ENCODE results near the gene KMT5B. TPM values are rescaled to one million over a fixed set of nuclear protein-coding genes. Genes with fewer than 3 reads are reported as not detected.

KMT5B gene
- total RNA-seq, 1 experiment from 2014 or later, result 46.4 TPM

DNA sequence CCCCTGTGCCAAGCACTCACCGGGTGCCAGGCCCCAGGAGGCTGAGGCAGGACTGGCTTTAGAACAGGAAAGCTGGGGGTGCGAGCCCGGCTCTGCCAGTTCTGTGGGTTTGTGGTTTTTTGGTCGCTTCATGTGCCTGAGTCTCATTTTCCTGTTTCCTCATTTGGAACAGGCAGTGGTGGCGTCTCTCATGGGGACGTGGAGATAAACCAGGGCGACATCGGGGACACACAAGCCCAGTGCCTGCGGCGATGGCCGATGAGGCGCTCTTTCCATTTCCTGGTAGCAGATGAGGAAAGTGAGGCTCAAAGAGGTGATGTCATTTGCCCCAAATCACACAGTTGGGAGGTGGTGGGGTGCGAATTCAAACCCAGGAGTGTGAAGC is 71.1 kb downstream of the KMT5B start:
- CTCF ChIA-PET, result no interaction called here
- no TSS peak for BruUV-seq (replicated peaks)
- POLR2A ChIA-PET, result no interaction called here

DNA sequence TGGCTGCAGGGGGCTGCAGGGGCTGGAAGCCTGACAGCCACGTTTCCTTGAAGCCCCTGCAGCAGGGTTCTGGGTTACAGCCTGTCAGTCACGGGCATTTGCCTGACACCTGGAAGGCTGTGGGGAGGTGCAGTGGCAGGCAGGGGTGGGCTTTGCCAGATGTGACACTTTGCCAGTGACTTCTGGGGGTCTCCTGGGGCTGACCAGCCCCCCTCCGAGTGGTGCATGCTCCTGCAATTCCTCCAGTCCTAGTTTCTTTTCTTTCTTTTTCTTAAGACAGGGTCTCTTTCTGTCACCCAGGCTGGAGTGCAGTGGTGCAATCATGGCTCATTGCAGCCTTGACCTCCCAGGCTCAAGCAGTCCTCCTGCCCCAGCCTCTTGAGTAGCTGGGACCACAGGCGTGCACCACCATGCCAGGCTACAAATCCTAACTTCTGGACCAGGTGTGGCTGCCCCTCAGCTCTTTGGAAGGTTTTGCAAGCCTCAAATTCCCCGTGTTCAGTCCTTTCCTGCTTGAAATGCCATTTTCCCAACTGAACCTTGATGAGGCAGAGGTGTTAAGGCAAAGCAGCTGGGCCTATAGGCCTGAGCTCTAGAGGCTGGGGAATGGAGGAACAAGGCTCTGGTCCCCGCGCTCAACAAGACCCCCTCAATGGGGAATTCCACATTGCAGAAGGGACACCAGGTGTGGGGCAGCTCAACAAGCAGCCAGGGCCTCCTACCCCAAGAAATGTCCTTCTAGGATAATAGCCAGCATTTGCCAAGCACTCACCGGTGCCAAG is 71.7 kb downstream of the KMT5B start:
- Mint-ChIP-seq H3K27me3 (ENCODE audit: insufficient read depth, unreplicated experiment) (peaks cover 13% of the 10 kb centered on the region), H3K4me3 (ENCODE audit: unreplicated experiment) (no peak overlapping the region), H3K36me3 (ENCODE audit: insufficient read depth, unreplicated experiment) (peaks cover 7% of the 10 kb centered on the region), H3K9me3 (ENCODE audit: unreplicated experiment) (no peaks in the 10 kb centered on the region), H3K27ac (ENCODE audit: low read depth, unreplicated experiment) (no peak overlapping the region), H3K4me1 (ENCODE audit: insufficient read depth, unreplicated experiment) (peaks cover 14% of the 10 kb centered on the region)
- TF ChIP-seq, protein P1, sequence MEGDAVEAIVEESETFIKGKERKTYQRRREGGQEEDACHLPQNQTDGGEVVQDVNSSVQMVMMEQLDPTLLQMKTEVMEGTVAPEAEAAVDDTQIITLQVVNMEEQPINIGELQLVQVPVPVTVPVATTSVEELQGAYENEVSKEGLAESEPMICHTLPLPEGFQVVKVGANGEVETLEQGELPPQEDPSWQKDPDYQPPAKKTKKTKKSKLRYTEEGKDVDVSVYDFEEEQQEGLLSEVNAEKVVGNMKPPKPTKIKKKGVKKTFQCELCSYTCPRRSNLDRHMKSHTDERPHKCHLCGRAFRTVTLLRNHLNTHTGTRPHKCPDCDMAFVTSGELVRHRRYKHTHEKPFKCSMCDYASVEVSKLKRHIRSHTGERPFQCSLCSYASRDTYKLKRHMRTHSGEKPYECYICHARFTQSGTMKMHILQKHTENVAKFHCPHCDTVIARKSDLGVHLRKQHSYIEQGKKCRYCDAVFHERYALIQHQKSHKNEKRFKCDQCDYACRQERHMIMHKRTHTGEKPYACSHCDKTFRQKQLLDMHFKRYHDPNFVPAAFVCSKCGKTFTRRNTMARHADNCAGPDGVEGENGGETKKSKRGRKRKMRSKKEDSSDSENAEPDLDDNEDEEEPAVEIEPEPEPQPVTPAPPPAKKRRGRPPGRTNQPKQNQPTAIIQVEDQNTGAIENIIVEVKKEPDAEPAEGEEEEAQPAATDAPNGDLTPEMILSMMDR (IDR thresholded peaks at IDR 0.05; ENCODE audit: unreplicated experiment), result no peak
- no peak for DNase-seq (ENCODE audit: unreplicated experiment)
- intact Hi-C loops (cut with micrococcal nuclease), result no loop called here
- no TSS peak for BruUV-seq (replicated peaks)
- POLR2A ChIA-PET, result no interaction called here
- CTCF ChIA-PET, result no interaction called here

More for the DNA sequence above, 71.1 kb downstream of the KMT5B start:
- intact Hi-C loops (cut with micrococcal nuclease), result no loop called here
- Mint-ChIP-seq H3K9me3 (ENCODE audit: unreplicated experiment) (no peaks in the 10 kb centered on the region), H3K4me3 (ENCODE audit: unreplicated experiment) (no peak overlapping the region), H3K36me3 (ENCODE audit: insufficient read depth, unreplicated experiment) (peaks cover 7% of the 10 kb centered on the region), H3K27me3 (ENCODE audit: insufficient read depth, unreplicated experiment) (peaks cover 13% of the 10 kb centered on the region), H3K27ac (ENCODE audit: low read depth, unreplicated experiment) (no peak overlapping the region), H3K4me1 (ENCODE audit: insufficient read depth, unreplicated experiment) (peaks cover 19% of the 10 kb centered on the region)
- TF ChIP-seq, protein P1 (IDR thresholded peaks at IDR 0.05; ENCODE audit: unreplicated experiment), result no peak
- no peak for DNase-seq (ENCODE audit: unreplicated experiment)

DNA sequence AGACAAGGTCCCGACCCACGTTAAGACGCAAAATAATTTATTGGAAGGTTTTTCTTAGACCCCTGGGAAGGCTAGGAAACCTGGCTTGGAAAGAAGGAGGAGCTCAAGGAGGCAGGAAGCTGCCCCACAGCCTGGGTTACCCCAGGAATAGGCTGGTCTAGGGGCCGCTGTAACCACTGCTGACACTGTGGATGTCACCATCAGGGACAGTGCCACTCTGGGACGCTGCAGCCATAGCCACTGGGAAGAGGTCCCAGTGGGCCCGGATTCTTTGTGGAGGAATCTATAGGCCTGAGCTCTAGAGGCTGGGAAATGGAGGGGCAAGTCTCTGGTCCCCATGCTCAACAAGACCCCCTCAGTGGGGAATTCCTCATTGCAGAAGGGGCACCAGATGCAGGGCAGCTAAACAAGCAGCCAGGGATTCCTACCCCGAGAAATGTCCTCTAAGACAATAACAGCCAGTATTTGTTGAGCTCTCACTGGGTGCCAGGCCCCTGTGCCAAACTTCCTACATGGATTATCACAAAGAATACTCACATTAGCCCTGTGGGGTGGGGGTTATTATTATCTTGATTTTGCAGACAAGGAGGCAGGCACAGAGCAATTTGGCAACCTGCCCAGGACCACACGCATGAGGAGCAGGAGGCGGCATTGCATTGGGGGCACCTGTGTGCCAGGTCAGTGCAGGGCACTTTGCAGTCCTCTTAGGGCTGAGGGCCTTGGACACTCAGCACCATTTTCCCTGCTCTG is 72.4 kb downstream of the KMT5B start:
- ChIA-PET CTCF (no interaction called here), POLR2A (no interaction called here)
- no peak overlapping the region for H3K4me3 Mint-ChIP-seq (ENCODE audit: unreplicated experiment)
- peaks cover 13% of the 10 kb centered on the region for H3K27me3 Mint-ChIP-seq (ENCODE audit: insufficient read depth, unreplicated experiment)
- H3K36me3 Mint-ChIP-seq (ENCODE audit: insufficient read depth, unreplicated experiment), result peaks cover 7% of the 10 kb centered on the region
- H3K4me1 Mint-ChIP-seq (ENCODE audit: insufficient read depth, unreplicated experiment), result peaks cover 10% of the 10 kb centered on the region
- BruUV-seq (replicated peaks), result no TSS peak
- TF ChIP-seq, protein P1 (IDR thresholded peaks at IDR 0.05; ENCODE audit: unreplicated experiment), result no peak
- intact Hi-C loops (cut with micrococcal nuclease), result no loop called here
- no peak overlapping the region for H3K27ac Mint-ChIP-seq (ENCODE audit: low read depth, unreplicated experiment)
- H3K9me3 Mint-ChIP-seq (ENCODE audit: unreplicated experiment), result no peaks in the 10 kb centered on the region
- no peak for DNase-seq (ENCODE audit: unreplicated experiment)

DNA sequence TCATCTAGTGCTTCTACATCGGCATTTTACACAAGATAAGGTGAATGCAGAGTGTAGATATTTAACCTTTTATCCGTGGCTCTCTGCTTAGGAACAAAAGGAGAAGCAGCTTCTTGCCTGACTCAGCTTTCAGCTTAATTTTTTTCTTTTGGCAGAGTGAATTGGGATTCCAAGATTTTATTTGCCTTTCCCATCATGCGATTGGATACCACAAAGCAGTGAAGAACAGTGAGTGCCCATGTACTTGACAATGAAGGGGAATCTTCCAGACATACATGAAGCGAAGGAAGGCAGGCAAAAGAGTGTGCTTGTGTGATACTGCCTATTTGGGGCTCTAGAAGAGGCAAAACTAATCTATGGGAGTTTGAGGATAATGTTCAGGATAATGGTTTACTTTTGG is 74.9 kb downstream of the KMT5B start:
- TF ChIP-seq, protein P1 (IDR thresholded peaks at IDR 0.05; ENCODE audit: unreplicated experiment), result no peak
- ChIA-PET POLR2A (no interaction called here), CTCF (interaction anchor here (0.6 kb wide), 1 partner anchor 117 kb away, joined by 3 read pairs; no protein-coding TSS in a partner anchor)
- no peaks in the 10 kb centered on the region for H3K9me3 Mint-ChIP-seq (ENCODE audit: unreplicated experiment)
- H3K4me3 Mint-ChIP-seq (ENCODE audit: unreplicated experiment), result no peak overlapping the region
- peaks cover 4% of the 10 kb centered on the region for H3K36me3 Mint-ChIP-seq (ENCODE audit: insufficient read depth, unreplicated experiment)
- peaks cover 13% of the 10 kb centered on the region for H3K27me3 Mint-ChIP-seq (ENCODE audit: insufficient read depth, unreplicated experiment)
- no peak for DNase-seq (ENCODE audit: unreplicated experiment)
- H3K27ac Mint-ChIP-seq (ENCODE audit: low read depth, unreplicated experiment), result no peak overlapping the region
- intact Hi-C loops (cut with micrococcal nuclease), result no loop called here
- H3K4me1 Mint-ChIP-seq (ENCODE audit: insufficient read depth, unreplicated experiment), result no peaks in the 10 kb centered on the region
- BruUV-seq (replicated peaks), result no TSS peak
